NCI-H2171 treated with DMSO at 0.1 percent for 48 hours (cell line): ENCODE measurements around the gene CCDC92.

Experiments
- DNase-seq: peaks from one replicate; lab custom pipeline; 2025; lab: John Stamatoyannopoulos, UW

Gene CCDC92

DNA sequence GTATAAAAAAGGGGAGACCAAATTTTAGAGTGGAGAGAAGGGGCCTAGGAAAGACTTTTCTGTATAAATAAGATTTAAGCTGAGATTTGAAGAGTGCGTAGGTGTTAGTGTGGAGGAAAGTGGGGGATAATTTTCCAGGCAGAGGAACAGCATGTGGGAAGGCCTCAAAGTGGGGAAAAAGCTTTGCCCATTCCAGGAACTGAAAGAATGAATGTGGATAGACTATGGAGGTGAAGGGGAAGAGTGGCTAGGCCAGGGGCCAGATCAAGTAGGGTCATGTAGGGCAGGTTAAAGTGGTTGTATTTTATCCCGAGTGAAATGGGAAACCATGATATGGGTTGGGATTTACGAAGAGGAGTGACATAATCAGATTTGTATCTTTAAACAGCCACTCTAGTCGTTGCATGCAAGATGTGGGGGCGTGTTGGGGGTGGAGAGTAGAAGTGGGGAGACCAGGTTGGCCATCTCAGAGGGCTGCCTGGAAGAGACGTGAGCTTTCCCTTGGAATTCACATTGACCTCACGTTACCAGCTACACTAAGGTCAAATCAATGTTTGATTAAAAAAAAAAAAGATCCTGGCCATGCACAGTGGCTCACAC, 3.7 kb upstream of the CCDC92 start:
- DNase-seq: no peak

GRCh38 chr12:123973552-123974341, 1.1 kb upstream of the CCDC92 start:
- peak; percentile 18 for DNase-seq

DNA sequence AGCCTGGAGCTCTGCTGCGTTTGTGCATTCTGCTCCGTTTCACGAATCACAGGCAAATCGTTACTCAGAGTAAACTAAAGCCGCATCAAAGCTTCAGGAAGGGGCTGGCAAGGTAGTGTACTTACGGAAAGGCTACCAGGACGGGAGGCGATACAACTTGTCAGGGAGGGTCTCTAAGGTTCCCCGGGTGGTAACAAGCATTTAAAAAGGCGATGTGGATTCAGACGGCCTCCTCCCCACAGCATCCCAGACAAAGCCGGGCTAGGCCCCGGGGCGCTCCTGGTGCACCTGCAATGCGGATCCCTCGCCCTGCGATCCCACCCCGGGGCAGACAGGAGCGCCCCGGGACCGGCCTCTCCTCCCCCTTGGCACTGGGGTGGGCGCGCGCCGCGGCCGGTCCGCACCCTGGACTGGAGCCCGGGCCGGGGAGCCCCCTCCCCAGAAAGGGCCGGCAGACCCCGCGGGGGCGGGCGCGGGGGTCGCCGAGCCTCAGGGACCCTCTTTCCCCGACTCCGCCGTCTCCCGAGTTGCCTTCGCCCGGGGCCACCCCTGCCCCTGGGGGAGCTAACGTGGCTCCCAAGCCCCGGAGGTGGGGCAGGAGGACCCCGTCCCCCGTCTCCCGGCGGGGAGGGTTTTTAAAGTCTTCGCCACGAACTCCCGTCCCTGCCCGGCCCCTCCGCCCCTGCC, 718 bp downstream of the CCDC92 start:
- DNase-seq: peak; percentile 51

GRCh38 chr12:123971449-123971769, 1.2 kb downstream of the CCDC92 start:
- DNase-seq: no peak

DNA sequence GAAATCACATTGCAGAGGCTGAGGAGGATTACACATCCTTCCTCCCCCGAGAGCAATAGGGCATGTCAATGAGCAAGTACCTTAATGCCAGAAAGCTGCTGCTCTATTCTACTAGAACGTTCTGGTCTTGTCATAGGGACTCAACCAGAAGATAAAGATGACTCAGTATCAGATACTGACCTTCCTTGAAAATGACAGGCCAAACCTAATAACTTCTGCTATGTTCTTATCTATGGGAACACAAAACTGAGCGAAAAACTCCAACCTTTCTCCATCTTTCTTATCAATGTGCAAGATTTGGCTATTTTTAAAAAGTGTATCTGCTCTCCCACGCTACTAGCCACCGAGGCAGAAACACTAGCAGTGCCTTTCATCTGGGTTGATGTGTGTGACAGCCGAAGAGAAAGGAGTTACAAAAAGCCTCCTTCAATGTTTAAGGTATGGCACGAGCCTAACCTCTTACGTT, 5.5 kb downstream of the CCDC92 start:
- no peak for DNase-seq

DNA sequence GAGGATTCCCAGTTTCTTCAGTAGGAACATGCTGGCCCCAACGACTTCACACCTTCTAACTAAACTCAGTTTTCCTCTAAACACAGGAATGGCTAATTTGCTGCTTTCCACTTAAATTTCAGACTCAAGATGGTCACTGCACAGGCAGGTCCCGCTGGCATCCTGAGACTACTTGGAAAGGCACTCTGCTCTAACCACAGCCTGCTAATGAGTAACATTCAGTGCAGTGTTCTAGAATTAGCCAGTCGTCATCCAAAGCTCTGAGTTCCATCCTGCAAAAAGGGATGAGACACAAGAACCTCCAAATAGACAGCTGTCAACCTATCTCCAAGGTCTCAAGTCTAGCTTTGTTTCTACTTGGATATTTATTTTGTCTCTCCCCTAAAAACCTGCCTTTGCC, 6.0 kb downstream of the CCDC92 start:
- no peak for DNase-seq

GRCh38 chr12:123965382-123965781, 7.2 kb downstream of the CCDC92 start:
- no peak for DNase-seq

DNA sequence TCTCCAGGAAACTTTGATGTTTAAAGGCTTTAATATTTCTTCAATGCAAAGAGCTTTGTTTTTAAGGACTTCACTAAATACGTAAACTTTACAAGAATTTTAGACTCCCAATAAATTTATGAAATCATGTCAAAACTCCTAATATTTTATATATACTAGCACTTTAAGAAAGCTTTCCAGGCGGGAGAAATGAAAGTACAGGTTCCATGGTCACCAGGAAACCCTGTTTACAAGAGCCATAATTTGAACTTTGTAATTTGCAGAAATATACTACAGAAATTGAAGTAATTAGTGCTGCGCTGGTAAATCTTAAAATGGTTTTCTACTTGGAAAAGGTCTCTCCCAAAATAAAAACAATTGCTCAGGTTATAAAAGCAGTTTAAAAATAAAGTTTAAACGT, 8.8 kb downstream of the CCDC92 start:
- no peak for DNase-seq

DNA sequence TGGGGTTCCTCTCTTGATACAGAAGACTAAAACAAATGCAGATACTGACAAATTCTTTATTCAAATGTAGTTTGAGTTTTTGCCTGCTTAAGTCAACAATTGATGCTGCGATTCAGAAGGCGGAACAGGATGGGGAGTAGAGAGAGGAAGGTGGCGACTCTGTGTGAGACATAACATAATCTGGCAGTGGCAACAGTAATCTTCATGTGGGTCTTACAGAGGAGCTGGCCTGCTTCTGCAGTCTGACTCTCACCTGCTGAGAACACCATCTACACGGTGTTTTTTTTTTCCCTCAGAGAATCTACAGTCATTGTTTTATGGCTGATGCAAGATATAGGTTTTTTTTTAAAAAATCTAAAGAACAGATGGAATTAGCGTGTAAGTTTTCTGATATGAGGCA, 10.1 kb downstream of the CCDC92 start:
- DNase-seq: no peak

GRCh38 chr12:123961585-123962345, 10.9 kb downstream of the CCDC92 start:
- DNase-seq: no peak

DNA sequence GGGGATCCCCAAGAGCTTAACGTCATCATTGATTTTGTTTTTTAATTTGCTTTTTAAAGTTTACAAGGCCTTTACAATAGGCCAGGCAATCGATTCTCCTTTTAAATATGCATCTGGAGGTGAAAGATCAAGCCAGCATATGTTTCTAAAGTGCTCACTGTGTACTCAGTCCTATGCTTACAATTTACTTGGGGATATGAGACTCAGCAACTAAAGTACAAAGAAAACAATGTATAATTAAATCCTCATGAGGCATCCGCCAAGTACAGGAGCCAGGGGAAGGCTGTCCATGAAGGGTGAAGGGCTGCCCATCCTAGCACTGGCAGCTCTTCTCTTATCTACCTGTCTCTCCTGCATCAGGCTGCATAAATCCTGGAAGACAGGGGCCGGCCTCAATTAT, 11.8 kb downstream of the CCDC92 start:
- no peak for DNase-seq

DNA sequence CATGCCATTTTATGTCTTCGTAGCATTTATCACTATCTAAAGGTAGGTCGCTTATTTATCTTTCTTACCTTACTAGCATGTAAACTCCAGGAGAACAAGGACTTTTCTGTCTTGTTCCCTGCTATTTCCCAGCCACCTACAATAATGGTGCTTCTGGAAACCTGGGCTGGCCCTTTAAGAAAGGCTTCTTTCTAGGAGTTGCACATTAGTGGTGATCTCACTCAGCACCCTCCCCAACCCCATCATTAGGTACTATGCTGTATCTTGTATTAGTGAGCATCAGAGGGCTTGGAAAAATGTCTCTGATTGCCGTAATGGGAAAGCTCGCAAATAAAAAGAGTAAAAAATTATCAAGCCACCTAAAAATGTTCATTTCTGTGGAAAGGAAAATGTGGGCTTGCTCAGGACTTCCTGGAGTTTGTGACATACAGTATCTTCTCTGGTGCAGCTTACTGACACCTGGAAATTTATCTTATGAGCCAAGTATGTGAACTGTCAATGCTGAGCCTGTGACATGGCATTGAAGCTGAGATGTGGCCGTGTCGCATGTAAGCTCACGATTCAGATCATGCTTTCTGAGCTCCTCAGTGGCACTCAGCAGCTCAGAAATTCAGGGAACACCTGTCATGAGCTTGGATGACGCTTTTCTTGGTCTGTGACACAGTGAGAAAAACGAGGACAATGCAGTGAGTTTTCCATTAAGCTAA, 12.4 kb downstream of the CCDC92 start:
- DNase-seq: no peak

- DNase-seq: no peak
Measured at GRCh38 chr12:123958876-123959275, 13.8 kb downstream of the CCDC92 start.

DNA sequence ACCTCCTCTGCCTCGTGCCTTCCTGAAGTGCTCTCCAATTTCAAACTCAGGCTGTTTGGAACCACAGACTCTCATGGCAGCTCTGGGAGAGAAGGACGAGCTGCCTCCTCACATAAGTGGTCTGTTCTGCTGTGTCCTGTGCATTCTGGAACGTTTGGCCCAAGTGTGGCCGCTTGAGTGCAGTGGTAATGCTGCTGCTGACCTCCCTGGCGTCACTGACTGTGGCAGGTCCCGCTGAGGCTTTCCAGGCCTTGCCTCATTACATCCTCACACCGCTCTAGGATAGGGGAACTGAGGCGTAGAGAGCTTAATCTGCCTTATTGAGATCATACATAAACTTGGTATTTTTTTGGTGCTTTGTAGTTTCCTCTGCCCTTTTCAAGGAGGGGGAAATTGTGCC, 14.2 kb downstream of the CCDC92 start:
- DNase-seq: no peak

DNA sequence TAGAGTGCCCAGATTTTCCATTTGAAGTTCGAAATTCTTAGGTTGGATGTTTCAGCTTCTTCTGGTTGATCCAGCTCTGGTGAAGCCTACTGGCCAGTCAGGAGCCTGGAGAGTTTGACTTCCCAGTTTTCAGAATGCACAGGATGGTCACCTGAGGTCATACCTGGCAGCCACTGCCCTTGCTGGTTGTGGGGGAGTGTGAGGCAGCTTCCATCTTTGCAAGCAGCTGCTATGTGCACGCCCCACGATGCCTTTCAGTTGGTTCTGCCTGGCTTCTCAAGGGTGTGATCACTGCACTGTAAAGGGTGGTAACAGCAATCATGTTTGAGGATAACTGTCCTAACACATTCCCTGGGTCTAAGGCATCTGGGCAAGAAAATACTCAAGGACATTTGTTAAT, 15.4 kb downstream of the CCDC92 start:
- no peak for DNase-seq

GRCh38 chr12:123956249-123956648, 16.4 kb downstream of the CCDC92 start:
- DNase-seq: no peak

- no peak for DNase-seq
Measured at GRCh38 chr12:123954647-123955350, 17.8 kb downstream of the CCDC92 start.

GRCh38 chr12:123952037-123952436, 20.6 kb downstream of the CCDC92 start:
- DNase-seq: no peak

DNA sequence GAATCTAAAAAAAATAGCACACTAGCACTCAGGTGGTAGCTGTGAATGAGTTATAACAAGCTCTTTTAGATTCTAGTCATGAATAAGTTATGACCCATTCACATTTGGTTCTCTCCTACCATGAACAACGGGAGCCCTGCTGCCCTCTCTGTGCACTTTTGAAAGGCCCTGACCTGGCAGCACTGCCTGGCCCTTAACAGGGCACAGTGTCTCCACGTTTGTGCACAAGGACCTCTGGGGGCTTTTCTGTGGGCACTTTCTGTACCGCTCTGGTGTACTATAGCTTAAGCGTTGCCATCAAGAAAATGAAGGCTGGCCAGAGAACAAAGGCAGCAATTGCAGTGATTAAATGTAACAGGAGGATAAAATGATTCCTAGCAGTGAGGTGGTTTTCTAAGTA, 21.2 kb downstream of the CCDC92 start:
- DNase-seq: no peak

- DNase-seq: no peak
Measured at GRCh38 chr12:123950476-123951349, 21.9 kb downstream of the CCDC92 start.
